ENCODE results near the gene IL17RB. TPM values are rescaled to one million over a fixed set of nuclear protein-coding genes. Genes with fewer than 3 reads are reported as not detected.

Gene IL17RB
- total RNA-seq, 1 donor from 2014 or later, result not detected

DNA sequence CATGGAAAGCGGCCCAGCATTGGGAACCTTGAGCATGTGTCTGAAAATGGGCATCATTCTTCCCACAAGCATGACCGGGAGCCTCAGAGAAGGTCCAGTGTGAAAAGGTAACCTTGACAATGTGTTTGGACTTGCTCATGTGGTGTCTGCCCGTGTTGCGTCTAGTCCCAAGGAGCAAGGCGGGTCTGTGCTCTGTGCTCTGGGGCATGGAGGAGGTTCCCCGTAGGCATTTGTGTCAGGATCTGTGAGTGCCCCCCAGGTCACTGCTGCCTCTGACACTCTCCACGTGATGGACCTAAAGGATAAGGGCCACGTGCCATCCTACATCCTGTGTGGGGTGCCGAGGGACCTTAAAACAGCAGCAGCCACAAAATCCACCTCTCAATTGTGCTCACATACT, 45.0 kb upstream of the IL17RB start:
- H3K27ac ChIP-seq, result no peak overlapping the region
- TF ChIP-seq POLR2AphosphoS5 (IDR thresholded peaks at IDR 0.05; ENCODE audit: insufficient read depth in 1 of 2, low read depth in 1 of 2) (no peak), POLR2A (IDR thresholded peaks at IDR 0.05) (no peak)
- TF ChIP-seq, protein P1, sequence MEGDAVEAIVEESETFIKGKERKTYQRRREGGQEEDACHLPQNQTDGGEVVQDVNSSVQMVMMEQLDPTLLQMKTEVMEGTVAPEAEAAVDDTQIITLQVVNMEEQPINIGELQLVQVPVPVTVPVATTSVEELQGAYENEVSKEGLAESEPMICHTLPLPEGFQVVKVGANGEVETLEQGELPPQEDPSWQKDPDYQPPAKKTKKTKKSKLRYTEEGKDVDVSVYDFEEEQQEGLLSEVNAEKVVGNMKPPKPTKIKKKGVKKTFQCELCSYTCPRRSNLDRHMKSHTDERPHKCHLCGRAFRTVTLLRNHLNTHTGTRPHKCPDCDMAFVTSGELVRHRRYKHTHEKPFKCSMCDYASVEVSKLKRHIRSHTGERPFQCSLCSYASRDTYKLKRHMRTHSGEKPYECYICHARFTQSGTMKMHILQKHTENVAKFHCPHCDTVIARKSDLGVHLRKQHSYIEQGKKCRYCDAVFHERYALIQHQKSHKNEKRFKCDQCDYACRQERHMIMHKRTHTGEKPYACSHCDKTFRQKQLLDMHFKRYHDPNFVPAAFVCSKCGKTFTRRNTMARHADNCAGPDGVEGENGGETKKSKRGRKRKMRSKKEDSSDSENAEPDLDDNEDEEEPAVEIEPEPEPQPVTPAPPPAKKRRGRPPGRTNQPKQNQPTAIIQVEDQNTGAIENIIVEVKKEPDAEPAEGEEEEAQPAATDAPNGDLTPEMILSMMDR (IDR thresholded peaks at IDR 0.05), result no peak
- H3K4me3 ChIP-seq, result no peak overlapping the region
- H3K9me3 ChIP-seq, result no peaks in the 10 kb centered on the region
- H3K27me3 ChIP-seq, result no peaks in the 10 kb centered on the region
- H3K36me3 ChIP-seq, result no peaks in the 10 kb centered on the region
- H3K4me1 ChIP-seq, result peaks cover 25% of the 10 kb centered on the region
- intact Hi-C loops (cut with DNase I), result no loop called here
- DNase-seq (ENCODE audit: extremely low spot score in 2 of 2), result no peak

DNA sequence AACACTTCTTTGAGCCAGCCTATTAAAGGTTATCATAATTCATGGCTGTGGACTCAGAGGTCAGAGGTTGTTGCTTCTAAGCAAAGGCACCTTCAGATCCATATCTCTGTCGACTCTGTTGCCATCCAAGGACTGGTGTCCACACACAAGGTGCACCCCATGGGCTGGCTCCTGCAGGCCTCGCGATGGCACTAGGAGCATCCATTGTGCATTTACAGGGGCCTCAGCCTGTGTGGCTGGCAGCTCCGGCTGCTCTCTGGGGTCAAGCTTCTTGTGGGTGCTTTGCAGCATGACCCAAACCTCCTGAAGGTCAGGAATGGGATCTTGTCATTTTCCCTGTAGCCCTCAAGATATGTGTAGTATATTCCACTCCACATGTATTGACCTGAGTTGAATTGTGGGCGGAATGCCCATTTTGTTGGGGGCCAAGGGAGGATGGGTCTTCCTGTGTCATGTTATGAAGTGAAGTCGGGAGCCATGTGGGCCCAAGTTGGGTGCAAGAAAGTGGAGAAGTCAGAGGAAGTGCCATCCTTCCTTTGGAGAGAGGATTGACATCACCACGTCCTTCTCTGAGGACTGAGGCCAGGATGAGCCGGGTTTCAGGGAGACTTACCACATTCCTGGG, 44.0 kb upstream of the IL17RB start:
- no peak for TF ChIP-seq POLR2AphosphoS5 (IDR thresholded peaks at IDR 0.05; ENCODE audit: insufficient read depth in 1 of 2, low read depth in 1 of 2)
- TF ChIP-seq, protein P1 (IDR thresholded peaks at IDR 0.05), result no peak
- no peak for TF ChIP-seq POLR2A (IDR thresholded peaks at IDR 0.05)
- DNase-seq (ENCODE audit: extremely low spot score in 2 of 2), result no peak
- Histone ChIP-seq H3K27me3 (no peaks in the 10 kb centered on the region), H3K4me3 (no peak overlapping the region), H3K9me3 (no peaks in the 10 kb centered on the region), H3K27ac (no peak overlapping the region), H3K36me3 (no peaks in the 10 kb centered on the region), H3K4me1 (peaks cover 22% of the 10 kb centered on the region)
- intact Hi-C loops (cut with DNase I), result no loop called here

DNA sequence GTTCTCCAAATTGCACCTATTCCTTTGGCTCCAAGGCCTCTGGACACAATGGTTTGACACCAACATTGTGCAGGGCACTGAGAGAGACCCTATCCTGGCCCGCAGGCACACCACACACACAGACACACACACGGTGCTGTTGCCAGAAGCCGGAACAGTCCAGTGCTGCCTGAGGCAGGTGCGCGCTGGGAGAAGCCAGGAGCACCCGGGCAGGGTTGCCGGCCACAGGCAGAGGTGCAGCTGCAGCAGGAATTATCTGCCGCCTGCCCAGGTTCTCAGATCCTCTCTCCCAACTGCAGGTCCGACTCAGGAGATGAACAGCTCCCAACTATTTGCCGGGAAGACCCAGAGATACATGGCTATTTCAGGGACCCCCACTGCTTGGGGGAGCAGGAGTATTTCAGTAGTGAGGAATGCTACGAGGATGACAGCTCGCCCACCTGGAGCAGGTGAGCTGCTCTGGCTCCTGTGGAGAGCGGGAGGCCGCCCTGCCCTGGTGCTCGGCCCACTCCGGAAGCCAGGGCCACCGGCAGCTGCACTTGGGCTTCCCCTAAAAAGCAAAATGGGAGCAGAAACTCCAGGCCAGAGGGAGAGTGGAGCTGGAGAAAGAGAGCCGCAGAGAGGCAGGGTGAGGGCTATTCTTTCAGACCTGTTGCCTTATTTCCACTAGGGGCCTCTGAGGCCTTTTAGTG, 43.1 kb upstream of the IL17RB start:
- intact Hi-C loops (cut with DNase I), result no loop called here
- no peaks in the 10 kb centered on the region for H3K9me3 ChIP-seq
- no peaks in the 10 kb centered on the region for H3K27me3 ChIP-seq
- no peaks in the 10 kb centered on the region for H3K36me3 ChIP-seq
- no peak overlapping the region for H3K4me3 ChIP-seq
- H3K4me1 ChIP-seq, result peaks cover 22% of the 10 kb centered on the region
- no peak overlapping the region for H3K27ac ChIP-seq
- no peak for DNase-seq (ENCODE audit: extremely low spot score in 2 of 2)
- TF ChIP-seq POLR2AphosphoS5 (IDR thresholded peaks at IDR 0.05; ENCODE audit: insufficient read depth in 1 of 2, low read depth in 1 of 2), result no peak
- TF ChIP-seq, protein P1 (IDR thresholded peaks at IDR 0.05), result no peak
- TF ChIP-seq POLR2A (IDR thresholded peaks at IDR 0.05), result no peak

DNA sequence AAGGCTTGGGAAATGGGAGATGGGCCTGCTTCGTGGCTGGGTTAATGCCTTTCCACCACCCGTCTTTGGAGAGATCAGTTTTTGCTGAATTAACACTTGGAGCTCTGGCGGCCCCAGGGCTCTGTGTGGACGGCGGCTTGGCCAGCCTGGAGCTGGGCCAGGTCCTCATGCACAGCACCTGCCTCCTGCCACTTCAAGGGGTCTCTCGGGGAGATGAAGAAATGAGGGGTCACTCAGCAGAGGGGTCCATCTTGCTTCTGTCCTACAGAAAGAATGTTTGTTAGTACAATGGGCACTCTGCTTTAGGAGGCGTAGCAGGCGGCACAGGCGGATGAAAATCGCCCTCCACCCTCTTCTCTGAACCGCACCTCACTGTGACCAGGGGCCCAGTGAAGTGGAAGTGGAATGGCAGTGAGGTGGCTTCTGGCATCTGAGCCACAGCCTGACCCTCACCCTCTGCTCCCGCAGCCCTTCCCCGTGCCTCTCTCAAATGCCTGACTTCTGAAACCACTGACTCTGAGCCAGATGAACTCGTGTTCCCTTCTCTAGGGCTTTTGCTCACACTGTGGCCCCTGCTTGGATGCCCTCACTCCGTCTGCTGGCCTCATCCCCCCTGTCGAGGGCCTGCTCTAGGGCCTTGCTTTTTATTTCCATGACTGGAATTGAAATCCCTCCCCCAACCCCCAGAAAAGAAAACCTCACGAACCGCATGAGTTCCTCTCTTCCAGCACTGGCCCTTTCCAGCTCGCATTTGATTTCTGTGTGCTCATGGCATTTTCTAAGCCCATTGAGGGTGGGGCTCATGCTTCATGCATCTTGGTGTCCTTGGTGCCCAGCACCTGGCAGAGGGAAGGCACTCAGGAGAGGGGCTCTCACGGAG, 42.3 kb upstream of the IL17RB start:
- H3K27ac ChIP-seq, result no peak overlapping the region
- no peaks in the 10 kb centered on the region for H3K36me3 ChIP-seq
- H3K4me3 ChIP-seq, result no peak overlapping the region
- intact Hi-C loops (cut with DNase I), result no loop called here
- TF ChIP-seq POLR2AphosphoS5 (IDR thresholded peaks at IDR 0.05; ENCODE audit: insufficient read depth in 1 of 2, low read depth in 1 of 2) (no peak), POLR2A (IDR thresholded peaks at IDR 0.05) (no peak)
- TF ChIP-seq, protein P1 (IDR thresholded peaks at IDR 0.05), result no peak
- H3K4me1 ChIP-seq, result peaks cover 22% of the 10 kb centered on the region
- H3K27me3 ChIP-seq, result no peaks in the 10 kb centered on the region
- H3K9me3 ChIP-seq, result no peaks in the 10 kb centered on the region
- no peak for DNase-seq (ENCODE audit: extremely low spot score in 2 of 2)
